Pons (tissue), 1 donor: Measurements from ENCODE around the gene ARHGAP6.
"Not testable (repeated sequence)": the region's sequence is repeated elsewhere in the genome, so short reads cannot be mapped to it uniquely, and the experiment has no call there.

ENCODE experiments used
- DNase-seq: peaks from one replicate; pipeline ENCODE4 v3.0.0-alpha.2; 2016; ENCODE audit warnings: low spot score

The ARHGAP6 gene

DNA sequence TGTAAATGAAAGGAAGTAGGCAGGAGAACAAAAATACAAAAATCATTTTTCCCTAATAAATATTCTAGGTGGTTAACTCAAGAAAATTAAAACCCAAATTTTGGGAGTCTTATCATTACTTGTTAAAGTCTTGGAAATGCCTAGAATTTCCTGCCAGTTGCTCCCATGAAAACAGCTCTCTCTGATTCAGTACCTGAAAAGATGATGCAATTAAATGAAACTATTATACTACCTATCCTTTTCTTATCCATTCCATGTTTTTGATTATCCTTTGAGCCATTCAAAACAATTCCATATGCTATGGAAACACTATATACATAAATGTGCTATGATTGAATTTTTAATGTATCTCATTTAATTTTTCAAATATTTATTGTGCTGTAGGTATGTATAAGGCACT is 423.0 kb downstream of the ARHGAP6 start:
- DNase-seq, result no peak

DNA sequence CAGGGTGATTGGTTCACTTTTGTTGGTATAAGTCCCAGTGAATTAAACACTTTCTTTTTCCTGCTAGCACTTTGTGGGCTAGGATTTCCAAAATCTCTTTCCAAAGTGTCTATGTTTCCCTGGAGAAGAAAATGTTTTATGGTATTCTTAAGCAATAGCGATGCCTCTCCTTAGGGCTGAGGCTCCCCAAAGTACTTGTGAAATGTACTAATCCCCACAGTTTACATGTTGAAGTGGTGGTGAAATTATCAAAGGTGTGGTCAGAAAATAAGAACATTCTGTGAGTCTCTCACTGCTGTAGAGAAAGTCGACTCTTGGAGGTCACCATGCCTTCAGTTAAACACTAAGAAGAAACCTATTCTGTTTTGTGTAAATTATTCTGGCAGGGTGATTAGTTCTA is 424.0 kb downstream of the ARHGAP6 start:
- DNase-seq, result no peak

DNA sequence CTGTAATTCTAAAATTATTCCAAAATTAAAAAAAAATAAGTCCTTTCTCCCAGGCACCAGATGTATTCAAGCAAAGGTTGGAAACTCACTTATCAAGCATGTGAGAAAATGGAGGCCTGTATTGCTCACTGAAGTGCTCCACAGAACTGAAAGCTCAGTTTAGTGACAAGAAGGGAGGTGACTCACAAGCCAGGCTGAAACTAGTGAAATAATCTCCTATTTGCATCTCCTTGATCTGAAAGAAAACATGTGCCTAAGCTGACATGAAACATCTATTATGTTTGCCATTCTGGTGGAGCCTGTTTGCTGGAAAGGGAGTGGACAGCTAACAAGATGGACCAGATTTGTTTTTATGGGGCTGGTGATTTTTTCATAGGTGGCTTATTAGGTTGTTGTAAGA is 426.5 kb downstream of the ARHGAP6 start:
- no peak for DNase-seq

DNA sequence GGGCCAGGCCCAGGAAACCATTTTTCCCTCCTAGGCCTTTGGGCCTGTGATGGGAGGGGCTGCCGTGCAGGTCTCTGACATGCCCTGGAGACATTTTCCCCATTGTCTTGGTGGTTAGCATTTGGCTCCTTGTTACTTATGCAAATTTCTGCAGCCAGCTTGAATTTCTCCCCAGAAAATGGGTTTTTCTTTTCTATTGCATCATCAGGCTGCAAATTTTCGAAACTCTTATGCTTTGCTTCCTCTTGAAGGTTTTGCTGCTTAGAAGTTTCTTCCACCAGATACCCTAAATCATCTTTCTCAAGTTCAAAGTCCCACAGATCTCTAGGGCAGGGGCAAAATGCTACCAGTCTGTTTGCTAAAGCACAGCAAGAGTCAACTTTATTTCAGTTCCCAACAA is 430.3 kb downstream of the ARHGAP6 start:
- not testable (repeated sequence) for DNase-seq

DNA sequence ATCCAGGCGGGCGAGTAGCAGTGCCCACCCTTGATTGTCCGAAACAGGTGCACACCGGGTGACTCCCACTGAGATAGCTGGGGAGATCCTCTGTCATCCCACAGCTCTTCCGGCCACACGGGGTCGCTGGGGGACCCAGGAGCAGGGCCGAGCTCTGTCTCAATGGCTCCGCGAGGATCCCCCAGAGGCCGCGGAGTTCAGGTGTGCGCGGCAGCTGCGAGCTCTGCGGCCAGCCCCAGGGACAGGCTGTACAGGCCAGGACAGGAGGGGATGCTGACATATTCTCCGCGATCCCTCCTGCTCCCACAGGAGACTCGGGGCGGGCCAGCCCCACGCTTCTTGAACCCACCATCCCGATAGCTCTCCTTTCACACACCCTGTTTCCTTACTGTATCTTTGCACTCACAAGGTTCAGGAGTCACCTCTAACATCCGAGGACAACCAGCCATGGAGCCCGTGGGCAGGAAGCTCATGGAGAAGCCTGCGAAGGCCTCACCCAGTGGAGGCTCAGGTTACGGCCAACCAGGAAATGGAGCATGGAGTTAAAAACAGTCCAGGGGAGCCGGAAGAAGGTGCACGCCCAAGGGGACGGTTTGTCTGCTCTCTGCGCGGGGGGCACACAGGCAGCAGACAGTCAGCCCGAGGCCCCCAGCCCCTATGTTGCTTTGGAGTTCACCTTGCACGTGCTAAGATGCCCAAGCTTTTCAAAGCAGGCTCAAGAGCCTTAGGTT is 450.4 kb downstream of the ARHGAP6 start:
- no peak for DNase-seq

DNA sequence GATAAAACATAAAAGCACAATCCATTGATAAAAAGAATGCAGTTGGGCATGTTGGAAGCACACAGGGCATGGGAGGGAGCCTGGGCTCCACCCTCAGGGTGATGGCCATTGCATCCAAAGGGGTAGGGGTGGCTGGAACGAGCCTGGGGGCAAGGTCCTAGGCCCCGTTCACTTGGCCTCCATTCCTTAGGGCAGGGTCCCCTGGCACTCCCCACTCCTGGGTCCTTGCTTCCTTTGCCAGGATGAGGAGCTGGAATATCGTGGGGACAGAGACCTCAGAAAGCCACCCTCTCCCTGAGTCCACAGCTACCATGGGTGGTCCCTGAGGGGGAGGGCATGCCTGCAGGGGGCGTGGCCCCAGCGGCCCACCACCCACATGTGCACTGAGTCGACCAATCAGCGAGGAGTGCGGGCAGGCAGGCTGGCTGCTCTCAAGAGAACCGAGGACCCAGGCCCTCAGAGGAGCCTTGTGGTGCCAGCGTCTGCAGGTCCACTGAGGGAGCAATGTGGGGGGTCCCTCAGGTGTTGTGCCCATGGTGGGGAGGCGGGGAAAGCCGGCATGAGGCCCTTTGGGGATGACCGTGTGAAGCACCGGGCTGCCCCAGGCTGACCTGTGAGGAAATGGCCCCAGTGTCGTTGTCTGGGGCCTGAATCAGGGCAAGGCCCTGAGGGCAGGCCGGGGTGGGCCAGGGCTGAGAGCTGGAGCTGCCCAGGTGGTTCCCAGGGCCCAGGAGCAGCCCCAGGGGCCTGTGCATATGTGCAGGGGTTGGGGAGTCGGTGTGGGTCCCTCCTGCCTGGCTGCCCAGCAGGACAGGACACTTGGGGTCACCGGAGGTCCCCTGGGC is 451.2 kb downstream of the ARHGAP6 start:
- DNase-seq, result no peak

DNA sequence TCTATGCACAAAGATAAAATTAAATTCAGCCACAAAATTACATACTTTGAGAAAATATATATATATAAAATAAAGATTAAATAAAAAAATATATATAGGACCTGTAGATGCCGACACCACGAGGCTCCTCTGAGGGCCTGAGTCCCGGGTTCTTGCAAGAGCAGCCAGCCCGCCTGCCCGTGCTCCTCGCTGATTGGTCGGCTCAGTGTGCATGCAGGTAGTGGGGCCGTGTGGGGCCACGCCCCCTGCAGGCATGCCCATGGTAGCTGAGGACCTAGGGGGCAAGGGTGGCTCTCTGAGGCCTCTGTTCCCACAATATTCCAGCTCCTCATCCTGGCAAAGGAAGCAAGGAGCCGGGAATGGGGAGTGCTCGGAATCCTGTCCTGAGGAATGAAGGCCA is 453.0 kb downstream of the ARHGAP6 start:
- DNase-seq, result no peak

DNA sequence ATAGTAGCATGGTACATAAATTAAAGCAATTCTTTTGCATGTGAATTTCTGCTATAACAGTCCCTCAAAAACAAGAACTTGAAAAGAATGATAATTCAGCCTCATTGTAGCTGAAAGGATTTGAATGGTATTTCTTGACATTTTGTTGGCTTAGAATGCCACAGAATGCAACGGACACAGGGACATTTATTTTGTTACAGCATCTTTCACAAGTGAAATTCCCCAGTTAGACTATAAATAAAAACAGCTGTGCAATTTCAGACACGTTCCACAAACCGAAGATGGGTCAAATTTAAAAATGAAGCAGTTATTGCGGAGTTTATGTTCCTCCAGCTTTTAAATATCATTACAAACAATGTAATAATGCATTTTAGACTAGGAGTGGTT is 455.3 kb downstream of the ARHGAP6 start:
- DNase-seq, result no peak

DNA sequence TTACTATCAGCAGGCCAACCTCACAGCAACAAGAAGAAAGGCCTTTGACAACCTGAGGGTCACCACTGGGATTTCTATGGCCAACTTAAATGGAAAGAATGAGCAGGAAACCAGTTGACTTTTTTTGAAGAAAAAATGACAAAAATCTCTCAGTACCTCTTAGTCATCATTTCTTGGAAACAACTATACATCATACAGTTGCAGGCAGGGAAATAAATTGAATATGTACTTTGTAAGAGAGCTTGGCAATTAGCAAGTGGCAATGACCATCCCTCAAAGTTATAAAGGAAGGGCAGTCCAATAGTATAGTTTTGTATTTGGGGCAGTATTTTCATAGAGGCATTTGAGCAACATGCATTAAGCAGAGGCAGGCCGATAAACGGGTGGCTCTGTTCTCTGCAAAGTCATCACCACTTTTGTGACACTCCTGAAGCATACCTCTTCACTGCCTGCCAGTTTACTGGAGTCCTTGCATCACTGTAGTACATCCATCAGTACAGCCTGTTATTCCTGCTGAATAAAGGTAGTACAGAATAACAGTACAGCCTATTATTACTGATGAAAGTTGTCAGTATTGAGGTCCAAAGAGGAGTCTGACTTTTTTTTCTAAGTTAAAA is 455.8 kb downstream of the ARHGAP6 start:
- no peak for DNase-seq

DNA sequence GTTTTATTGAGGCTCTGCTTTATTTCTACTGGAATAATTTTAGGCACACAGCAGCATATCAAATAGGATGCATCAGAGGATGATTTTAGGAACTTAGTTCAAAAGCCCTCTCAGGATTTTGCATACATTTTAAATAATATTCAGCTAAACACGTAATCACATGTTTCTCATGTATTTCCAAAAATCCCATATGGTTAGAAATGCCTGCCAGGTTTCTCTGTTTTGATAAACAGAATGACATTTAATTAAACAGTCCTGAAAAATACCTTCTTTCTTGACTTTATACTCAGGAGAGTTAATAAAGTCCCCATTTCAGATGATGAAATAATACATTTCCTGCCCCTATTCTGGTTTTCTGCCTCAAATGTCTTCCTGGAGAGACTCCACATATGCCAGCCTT is 459.0 kb downstream of the ARHGAP6 start:
- no peak for DNase-seq

DNA sequence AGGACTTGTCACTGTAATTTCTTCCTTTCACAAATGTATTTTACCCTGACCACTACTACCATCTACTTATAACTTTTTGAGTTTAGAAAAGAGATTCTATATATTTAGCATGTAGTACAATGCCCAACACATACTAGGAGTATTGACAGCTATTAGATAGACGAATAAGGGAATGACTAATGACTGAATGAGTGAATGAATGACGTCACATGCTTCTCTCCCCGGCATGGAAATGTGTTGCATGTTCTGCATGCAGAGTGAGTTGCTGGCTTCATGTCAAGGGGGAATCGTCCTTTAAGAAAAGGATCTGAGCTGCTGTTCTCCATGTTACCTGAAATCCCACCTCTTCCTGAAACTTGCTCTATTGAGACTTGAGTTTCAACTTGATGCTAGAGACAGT is 459.9 kb downstream of the ARHGAP6 start:
- DNase-seq, result no peak

DNA sequence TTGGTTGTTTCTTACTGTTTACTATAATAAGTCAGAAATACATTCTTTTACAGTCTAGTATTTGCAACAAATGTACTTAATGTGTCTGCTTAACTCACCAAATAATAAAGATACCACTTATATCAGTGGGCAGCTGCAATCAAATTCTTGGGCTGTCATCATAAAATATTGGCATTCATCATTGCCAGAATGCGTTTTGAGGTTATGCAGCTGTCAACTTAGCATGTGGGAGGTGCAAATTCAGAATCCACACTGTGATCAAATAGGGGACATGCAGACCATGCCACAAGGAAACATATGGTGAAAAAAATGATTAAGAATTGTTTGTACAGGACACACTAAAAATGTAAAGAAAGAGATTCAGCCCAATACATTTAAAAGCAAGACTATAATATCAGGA is 468.0 kb downstream of the ARHGAP6 start:
- no peak for DNase-seq

DNA sequence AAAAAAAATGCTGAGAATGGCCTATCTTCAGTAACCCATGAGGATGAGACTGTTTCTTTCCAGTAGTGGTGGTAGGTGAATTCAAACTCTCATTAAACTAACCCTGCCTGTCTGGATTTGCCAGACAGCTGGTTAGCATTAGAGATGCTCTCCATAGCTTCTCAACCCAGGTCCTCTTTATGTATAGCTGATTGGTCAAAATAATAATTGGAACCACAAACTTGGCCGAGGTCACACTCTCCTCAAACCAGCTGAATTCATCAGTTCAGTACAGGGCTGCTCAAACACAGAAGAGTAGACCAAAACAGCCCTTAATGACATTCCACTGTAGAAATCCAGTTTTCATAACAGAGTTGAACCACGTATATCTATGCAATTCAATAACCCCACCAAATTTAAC is 469.2 kb downstream of the ARHGAP6 start:
- no peak for DNase-seq

DNA sequence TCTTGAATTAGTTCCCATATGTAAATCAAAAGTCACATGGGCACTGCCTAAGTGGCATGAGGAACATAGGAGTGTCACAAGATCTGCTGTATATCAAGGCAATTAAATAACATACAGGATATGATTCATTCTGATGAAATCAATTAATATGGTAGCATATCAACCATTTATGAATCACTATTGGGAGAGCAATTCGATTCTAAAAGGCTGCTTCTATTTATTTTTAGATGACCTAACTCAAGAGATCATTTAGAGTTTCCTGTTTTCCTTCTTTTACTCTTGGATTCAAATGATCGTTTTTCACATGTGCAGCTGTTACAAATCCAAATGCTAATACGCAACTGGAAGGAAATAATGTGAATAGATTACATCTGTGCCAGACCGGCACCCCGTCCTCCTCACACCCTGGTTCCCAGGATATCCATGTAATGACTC is 472.7 kb downstream of the ARHGAP6 start:
- DNase-seq, result no peak

DNA sequence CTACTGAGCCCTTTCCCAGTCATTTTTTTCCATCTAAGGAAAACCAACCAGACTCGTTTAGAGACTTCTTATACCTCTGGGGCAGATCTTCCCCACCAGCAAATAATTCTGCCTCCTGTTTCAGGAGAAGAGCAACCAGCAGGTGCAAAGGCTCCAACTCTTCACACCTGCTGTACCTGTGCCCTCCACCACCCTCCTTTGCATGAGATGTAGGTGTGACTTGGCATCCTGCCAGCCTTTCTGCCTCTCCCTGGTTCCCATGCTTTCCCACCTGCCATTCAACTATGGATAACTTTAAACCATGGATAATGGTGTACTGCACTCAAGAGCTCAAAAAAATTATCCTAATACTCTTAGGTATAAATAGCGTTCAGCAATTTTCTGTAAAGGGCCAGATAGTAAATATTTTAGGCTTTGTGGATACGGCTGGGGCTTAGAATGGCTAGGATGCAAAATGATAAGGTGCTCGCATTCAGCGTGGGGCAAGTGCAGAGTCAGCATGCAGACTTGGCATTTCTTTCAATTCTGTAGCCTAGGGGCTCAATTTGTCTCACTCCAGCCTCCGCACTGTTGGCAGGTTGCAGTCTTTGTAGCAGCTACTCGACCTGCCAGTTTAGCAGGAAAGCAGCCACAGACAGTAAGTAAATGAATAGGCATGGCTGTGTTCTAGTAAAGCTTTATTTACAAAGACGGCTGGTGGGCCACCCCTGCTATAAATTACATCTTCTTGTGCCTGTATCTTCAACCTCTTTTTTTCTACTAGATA is 474.8 kb downstream of the ARHGAP6 start:
- DNase-seq, result no peak

DNA sequence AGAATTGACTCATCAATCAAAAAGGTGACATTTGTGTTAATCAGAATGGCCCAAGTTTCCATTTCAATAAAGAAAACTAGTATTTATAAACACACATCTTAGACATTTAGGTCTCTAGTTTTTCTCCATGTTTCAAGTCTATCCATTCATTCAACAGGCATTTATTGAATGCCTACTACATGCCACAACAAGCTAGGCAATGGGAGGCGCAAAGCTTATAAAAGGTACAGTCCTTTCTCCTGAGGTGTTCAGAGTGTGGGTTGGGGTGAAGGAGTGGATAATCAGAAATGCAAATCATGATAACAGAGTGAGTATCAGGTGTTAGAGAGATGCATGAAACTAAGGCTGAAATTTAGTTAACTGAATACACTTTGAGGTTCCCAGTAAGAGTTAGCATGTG is 476.6 kb downstream of the ARHGAP6 start:
- no peak for DNase-seq

DNA sequence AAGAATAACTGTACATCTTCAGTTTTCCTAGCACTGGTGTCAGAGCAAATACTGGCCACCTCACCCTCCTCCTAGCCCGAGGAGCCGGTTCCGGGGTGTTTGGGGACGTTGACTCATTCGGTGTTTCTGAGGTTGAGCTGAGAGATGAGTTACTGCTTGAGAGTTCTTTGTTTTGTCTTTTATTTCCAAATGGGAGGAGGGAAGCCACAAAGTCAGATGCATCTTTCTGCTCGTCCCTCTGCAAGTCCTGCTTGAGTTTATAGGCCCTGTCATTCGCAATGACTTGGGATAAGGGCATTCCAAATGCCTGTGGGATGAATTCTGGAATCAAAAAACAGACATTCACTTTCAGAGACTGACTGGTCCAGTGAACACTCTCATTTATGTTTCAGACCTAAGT is 477.1 kb downstream of the ARHGAP6 start:
- no peak for DNase-seq

DNA sequence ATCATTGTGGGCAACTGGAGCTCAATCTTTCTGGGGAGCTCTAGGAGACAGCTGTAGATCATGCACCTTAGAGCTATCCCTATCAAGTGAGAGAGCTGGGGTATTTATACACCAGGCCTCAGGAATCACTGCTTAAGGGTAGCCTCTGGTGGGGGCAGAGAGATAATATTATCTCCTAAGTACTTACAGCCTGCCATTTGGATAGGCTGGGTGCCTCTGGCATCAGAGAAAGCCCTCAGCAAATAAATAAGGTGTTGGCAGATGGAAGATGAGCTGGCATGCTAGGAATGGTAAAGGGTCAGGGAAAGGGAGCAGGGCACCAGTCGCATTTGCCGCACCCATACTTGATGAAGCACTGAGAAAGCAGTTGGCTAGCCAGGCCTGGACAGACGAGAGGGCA is 478.7 kb downstream of the ARHGAP6 start:
- no peak for DNase-seq

DNA sequence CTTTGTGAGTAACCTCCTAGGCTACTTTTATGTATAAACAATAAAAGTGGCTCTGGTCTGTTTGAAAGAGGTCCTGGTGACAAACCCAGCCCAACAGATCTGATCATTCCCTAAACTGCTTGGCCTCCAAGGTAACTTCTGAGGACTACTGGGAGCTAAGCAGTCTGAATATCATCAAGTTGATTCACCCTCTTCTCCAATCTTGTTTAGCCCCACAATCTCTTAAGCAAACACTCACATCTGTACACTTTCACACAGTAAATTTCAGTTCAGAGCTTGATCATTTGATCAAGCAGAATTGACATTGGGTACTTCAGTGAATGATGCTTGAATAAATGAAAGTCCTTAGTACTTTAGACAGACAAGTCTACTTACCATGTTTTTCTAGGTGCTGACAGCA is 479.9 kb downstream of the ARHGAP6 start:
- DNase-seq, result no peak

DNA sequence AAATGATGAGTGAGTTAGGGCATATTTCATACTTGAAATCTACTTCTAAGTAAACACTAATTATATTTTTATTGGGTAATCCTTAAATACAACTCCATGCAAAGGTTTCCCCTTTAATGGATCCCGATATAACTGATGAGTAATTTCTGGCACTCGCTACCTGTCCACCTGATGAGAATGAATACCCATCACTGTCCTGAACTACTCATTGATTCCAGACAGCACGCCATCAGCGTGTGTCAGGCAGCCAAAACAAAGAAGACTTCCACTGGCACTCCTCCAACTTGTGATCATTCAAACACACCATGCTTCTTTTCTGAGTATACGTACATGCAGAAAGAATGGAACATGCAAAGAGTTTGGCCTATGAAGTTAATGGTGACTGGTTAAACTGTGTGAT is 485.1 kb downstream of the ARHGAP6 start:
- DNase-seq, result no peak

DNA sequence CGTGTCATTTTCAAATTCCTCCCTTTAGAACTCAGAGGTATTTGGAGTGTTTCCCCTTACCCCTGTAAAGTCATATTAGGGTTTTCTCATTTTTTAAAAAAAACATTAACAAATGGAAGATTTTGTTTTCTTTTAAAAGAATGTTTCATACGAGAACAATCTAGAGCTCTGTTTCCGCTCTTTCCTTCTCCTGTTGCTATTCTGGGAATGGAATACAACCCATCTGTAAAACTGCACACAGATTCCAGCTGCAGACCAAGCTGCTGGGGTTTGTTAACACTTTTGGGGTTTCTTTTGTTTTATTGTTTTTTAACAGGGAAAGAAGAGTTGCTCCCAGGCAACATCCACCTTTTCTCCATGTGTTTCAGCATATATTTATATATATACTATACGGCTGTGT is 493.3 kb downstream of the ARHGAP6 start:
- DNase-seq, result no peak

DNA sequence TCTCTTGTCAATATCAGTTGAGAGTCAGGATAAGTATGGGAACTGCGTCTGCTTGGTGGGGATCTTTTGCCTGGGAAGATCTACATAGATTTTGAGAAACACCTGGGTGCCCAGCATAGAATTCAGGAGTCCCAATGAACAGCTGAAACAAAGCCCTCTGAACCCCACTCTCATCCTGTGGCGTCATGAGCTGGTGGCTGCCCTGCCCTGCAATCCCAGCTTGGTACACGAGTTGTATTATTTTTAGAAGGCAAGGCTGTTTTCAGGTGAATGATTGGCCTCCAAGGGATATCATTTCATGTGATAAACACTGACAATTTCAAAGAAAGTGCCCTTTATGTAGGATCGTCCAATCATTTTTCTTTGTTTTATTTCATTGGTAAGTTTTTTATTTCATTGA is 493.8 kb downstream of the ARHGAP6 start:
- DNase-seq, result no peak
